HepG2 (cell line): ENCODE results near the gene NKIRAS1.

ENCODE experiments used
- ATF7 ChIP-seq, 2 experiments: fragments of 450-650 bp in 1 of 2; sonication (generic) in 1 of 2; formaldehyde crosslinking in 1 of 2; IDR thresholded peaks; 2 replicates each; pipeline versions ENCODE4 v1.4.0 to v1.6.1; 2016 to 2020; ENCODE audit warnings: antibody characterized with exemption in 1 of 2, mild to moderate bottlenecking in 1 of 2, missing genetic modification reagents in 1 of 2
- EED ChIP-seq: sonication (generic); formaldehyde crosslinking; IDR thresholded peaks from 2 replicates; pipeline ENCODE4 v1.5.0; 2020; ENCODE audit warnings: mild to moderate bottlenecking, missing genetic modification reagents
- GABPB1 ChIP-seq: IDR thresholded peaks from 2 replicates; pipeline ENCODE4 v1.6.1; 2016; ENCODE audit warnings: mild to moderate bottlenecking, missing genetic modification reagents, moderate library complexity, missing compliant biosample characterization
- NCOA2 ChIP-seq: sonication (generic); formaldehyde crosslinking; IDR thresholded peaks from 2 replicates; pipeline ENCODE4 v1.8.0; 2022; ENCODE audit warnings: inconsistent platforms
- TF ChIP-seq, protein P1 (sequence below): sonication (generic); formaldehyde crosslinking; IDR thresholded peaks from 2 replicates; pipeline ENCODE4 v1.5.1; 2020; ENCODE audit warnings: mild to moderate bottlenecking, missing genetic modification reagents, borderline replicate concordance
- TF ChIP-seq, protein P2 (sequence below): sonication (generic); formaldehyde crosslinking; IDR thresholded peaks from 2 replicates; pipeline ENCODE4 v1.5.0; 2020; ENCODE audit warnings: mild to moderate bottlenecking, missing genetic modification reagents, moderate library complexity
- TF ChIP-seq, protein P3 (sequence below): IDR thresholded peaks from 2 replicates; pipeline ENCODE4 v1.6.1; 2012; ENCODE audit warnings: inconsistent platforms
- TF ChIP-seq, protein P4 (sequence below): sonication (generic); formaldehyde crosslinking; IDR thresholded peaks from 2 replicates; pipeline ENCODE4 v1.5.0; 2020; ENCODE audit warnings: missing genetic modification reagents, mild to moderate bottlenecking, borderline replicate concordance
- TF ChIP-seq, protein P5 (sequence below): sonication (generic); formaldehyde crosslinking; IDR thresholded peaks from 2 replicates; pipeline ENCODE4 v1.4.0; 2020; ENCODE audit warnings: low read depth, mild to moderate bottlenecking, missing genetic modification reagents
- TF ChIP-seq, protein P6 (sequence below): sonication (generic); formaldehyde crosslinking; conservative IDR thresholded peaks from 2 replicates; pipeline ENCODE4 v1.4.0; 2020; ENCODE audit warnings: missing genetic modification reagents

DNA sequence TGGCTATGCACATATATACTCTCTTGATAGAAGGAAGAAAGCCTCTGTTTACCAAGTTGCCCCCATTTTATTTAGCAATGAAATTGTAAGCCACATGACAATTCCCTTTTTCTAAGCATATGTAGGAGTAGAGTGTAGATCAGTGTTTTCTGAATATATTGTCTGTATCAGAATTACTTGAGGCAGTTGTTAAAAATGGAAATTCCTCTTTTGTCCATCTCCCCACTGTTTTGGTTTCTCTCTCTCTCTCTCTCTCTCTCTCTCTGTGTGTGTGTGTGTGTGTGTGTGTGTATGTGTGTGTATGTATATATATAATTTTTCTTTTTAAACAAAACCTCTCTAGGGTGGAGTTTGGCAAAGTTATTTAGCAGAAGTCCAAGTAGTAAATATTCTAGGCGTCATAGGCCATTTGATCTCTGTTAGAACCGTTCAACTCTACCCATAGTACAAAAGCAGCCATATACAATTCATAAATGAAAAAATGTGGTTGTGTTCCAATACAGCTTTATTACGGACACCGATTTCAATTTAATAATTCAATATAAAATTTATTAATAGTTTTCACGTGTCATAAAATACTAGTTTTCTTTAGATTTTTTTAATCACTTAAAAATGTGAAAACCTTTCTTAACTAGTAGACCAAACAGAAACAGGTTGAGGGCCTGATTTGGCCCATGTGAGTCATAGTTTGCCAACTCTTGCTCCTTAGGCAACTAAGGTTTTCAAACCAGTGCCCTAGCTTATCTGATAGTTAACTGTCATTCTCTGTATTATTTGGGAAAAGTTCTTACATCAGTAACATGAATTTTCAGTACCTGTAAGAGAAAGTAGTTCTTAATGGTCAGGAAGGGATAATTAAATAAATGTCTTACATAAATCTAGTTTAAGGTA, 71.2 kb downstream of the NKIRAS1 start:
- TF ChIP-seq, protein P1, sequence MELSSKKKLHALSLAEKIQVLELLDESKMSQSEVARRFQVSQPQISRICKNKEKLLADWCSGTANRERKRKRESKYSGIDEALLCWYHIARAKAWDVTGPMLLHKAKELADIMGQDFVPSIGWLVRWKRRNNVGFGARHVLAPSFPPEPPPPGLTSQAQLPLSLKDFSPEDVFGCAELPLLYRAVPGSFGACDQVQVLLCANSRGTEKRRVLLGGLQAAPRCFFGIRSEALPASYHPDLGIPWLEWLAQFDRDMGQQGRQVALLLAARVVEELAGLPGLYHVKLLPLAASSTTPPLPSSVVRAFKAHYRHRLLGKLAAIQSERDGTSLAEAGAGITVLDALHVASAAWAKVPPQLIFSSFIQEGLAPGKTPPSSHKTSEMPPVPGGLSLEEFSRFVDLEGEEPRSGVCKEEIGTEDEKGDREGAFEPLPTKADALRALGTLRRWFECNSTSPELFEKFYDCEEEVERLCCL (CRISPR knock-in tag), result no peak
- TF ChIP-seq, protein P2, sequence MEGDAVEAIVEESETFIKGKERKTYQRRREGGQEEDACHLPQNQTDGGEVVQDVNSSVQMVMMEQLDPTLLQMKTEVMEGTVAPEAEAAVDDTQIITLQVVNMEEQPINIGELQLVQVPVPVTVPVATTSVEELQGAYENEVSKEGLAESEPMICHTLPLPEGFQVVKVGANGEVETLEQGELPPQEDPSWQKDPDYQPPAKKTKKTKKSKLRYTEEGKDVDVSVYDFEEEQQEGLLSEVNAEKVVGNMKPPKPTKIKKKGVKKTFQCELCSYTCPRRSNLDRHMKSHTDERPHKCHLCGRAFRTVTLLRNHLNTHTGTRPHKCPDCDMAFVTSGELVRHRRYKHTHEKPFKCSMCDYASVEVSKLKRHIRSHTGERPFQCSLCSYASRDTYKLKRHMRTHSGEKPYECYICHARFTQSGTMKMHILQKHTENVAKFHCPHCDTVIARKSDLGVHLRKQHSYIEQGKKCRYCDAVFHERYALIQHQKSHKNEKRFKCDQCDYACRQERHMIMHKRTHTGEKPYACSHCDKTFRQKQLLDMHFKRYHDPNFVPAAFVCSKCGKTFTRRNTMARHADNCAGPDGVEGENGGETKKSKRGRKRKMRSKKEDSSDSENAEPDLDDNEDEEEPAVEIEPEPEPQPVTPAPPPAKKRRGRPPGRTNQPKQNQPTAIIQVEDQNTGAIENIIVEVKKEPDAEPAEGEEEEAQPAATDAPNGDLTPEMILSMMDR (CRISPR knock-in tag), result no peak
- no peak for TF ChIP-seq EED (CRISPR knock-in tag)
- no peak for TF ChIP-seq ATF7 (IDR thresholded peaks at IDR 0.05)
- no peak for TF ChIP-seq ATF7 (CRISPR knock-in tag; IDR thresholded peaks at IDR 0.05)
- TF ChIP-seq, protein P3, sequence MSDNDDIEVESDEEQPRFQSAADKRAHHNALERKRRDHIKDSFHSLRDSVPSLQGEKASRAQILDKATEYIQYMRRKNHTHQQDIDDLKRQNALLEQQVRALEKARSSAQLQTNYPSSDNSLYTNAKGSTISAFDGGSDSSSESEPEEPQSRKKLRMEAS, result no peak
- TF ChIP-seq NCOA2, result no peak
- TF ChIP-seq, protein P4, sequence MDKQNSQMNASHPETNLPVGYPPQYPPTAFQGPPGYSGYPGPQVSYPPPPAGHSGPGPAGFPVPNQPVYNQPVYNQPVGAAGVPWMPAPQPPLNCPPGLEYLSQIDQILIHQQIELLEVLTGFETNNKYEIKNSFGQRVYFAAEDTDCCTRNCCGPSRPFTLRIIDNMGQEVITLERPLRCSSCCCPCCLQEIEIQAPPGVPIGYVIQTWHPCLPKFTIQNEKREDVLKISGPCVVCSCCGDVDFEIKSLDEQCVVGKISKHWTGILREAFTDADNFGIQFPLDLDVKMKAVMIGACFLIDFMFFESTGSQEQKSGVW (CRISPR knock-in tag), result no peak
- no peak for TF ChIP-seq GABPB1 (CRISPR knock-in tag)
- TF ChIP-seq, protein P5, sequence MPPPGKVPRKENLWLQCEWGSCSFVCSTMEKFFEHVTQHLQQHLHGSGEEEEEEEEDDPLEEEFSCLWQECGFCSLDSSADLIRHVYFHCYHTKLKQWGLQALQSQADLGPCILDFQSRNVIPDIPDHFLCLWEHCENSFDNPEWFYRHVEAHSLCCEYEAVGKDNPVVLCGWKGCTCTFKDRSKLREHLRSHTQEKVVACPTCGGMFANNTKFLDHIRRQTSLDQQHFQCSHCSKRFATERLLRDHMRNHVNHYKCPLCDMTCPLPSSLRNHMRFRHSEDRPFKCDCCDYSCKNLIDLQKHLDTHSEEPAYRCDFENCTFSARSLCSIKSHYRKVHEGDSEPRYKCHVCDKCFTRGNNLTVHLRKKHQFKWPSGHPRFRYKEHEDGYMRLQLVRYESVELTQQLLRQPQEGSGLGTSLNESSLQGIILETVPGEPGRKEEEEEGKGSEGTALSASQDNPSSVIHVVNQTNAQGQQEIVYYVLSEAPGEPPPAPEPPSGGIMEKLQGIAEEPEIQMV (CRISPR knock-in tag), result no peak
- TF ChIP-seq, protein P6, sequence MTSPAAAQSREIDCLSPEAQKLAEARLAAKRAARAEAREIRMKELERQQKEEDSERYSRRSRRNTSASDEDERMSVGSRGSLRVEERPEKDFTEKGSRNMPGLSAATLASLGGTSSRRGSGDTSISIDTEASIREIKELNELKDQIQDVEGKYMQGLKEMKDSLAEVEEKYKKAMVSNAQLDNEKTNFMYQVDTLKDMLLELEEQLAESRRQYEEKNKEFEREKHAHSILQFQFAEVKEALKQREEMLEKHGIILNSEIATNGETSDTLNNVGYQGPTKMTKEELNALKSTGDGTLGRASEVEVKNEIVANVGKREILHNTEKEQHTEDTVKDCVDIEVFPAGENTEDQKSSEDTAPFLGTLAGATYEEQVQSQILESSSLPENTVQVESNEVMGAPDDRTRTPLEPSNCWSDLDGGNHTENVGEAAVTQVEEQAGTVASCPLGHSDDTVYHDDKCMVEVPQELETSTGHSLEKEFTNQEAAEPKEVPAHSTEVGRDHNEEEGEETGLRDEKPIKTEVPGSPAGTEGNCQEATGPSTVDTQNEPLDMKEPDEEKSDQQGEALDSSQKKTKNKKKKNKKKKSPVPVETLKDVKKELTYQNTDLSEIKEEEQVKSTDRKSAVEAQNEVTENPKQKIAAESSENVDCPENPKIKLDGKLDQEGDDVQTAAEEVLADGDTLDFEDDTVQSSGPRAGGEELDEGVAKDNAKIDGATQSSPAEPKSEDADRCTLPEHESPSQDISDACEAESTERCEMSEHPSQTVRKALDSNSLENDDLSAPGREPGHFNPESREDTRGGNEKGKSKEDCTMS, result no peak
